ENCODE measurements around the gene FBXO7.

The FBXO7 gene

GRCh38 chr22:32517488-32517887, 42.9 kb downstream of the FBXO7 start:
- H3K4me1 ChIP-seq (ENCODE audit: insufficient read depth, poor library complexity, severe bottlenecking): no peaks in the 10 kb centered on the region
- TF ChIP-seq, protein P1, sequence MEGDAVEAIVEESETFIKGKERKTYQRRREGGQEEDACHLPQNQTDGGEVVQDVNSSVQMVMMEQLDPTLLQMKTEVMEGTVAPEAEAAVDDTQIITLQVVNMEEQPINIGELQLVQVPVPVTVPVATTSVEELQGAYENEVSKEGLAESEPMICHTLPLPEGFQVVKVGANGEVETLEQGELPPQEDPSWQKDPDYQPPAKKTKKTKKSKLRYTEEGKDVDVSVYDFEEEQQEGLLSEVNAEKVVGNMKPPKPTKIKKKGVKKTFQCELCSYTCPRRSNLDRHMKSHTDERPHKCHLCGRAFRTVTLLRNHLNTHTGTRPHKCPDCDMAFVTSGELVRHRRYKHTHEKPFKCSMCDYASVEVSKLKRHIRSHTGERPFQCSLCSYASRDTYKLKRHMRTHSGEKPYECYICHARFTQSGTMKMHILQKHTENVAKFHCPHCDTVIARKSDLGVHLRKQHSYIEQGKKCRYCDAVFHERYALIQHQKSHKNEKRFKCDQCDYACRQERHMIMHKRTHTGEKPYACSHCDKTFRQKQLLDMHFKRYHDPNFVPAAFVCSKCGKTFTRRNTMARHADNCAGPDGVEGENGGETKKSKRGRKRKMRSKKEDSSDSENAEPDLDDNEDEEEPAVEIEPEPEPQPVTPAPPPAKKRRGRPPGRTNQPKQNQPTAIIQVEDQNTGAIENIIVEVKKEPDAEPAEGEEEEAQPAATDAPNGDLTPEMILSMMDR (IDR thresholded peaks at IDR 0.05; ENCODE audit: poor library complexity, severe bottlenecking): no peak
- H3K4me3 ChIP-seq (ENCODE audit: severe bottlenecking): no peak overlapping the region
- no peak for ATAC-seq (ENCODE audit: low read depth)
- no peak for DNase-seq (ENCODE audit: low spot score)
- no peaks in the 10 kb centered on the region for H3K27me3 ChIP-seq (ENCODE audit: insufficient read depth, poor library complexity, severe bottlenecking)
- no peak overlapping the region for H3K27ac ChIP-seq (ENCODE audit: poor library complexity, severe bottlenecking)
- H3K9me3 ChIP-seq (ENCODE audit: severe bottlenecking): no peaks in the 10 kb centered on the region
- no peaks in the 10 kb centered on the region for H3K36me3 ChIP-seq (ENCODE audit: low read depth)

DNA sequence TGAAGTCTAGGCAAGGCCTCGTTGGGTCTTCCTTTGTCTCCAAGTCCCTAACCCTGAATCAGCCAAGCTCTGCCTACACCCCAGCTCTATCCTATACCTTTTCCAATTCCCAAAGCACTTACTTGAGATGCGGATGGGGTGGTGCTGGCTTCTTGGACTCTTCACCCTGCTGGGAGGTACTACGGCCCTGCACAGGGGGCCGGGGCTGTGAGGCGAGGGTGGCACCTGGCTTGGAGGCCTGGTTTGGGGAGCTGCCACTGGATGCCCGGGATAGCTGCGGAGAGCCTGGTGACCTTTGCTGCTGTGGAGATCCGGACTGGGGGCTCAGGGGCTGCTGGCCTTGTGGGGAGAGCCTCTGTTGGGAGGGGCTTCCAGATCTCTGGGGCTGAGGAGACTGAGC, 43.3 kb downstream of the FBXO7 start:
- H3K27ac ChIP-seq (ENCODE audit: poor library complexity, severe bottlenecking): no peak overlapping the region
- ATAC-seq (ENCODE audit: low read depth): no peak
- no peaks in the 10 kb centered on the region for H3K36me3 ChIP-seq (ENCODE audit: low read depth)
- no peak for DNase-seq (ENCODE audit: low spot score)
- H3K9me3 ChIP-seq (ENCODE audit: severe bottlenecking): no peaks in the 10 kb centered on the region
- TF ChIP-seq, protein P1 (IDR thresholded peaks at IDR 0.05; ENCODE audit: poor library complexity, severe bottlenecking): no peak
- no peaks in the 10 kb centered on the region for H3K27me3 ChIP-seq (ENCODE audit: insufficient read depth, poor library complexity, severe bottlenecking)
- no peaks in the 10 kb centered on the region for H3K4me1 ChIP-seq (ENCODE audit: insufficient read depth, poor library complexity, severe bottlenecking)
- H3K4me3 ChIP-seq (ENCODE audit: severe bottlenecking): no peak overlapping the region

- H3K9me3 ChIP-seq (ENCODE audit: severe bottlenecking): no peaks in the 10 kb centered on the region
- no peak overlapping the region for H3K4me3 ChIP-seq (ENCODE audit: severe bottlenecking)
- no peaks in the 10 kb centered on the region for H3K27me3 ChIP-seq (ENCODE audit: insufficient read depth, poor library complexity, severe bottlenecking)
- H3K4me1 ChIP-seq (ENCODE audit: insufficient read depth, poor library complexity, severe bottlenecking): no peaks in the 10 kb centered on the region
- H3K36me3 ChIP-seq (ENCODE audit: low read depth): no peaks in the 10 kb centered on the region
- TF ChIP-seq, protein P1 (IDR thresholded peaks at IDR 0.05; ENCODE audit: poor library complexity, severe bottlenecking): no peak
- DNase-seq (ENCODE audit: low spot score) (no peak), ATAC-seq (ENCODE audit: low read depth) (no peak)
- no peak overlapping the region for H3K27ac ChIP-seq (ENCODE audit: poor library complexity, severe bottlenecking)
Observed at GRCh38 chr22:32518381-32518780, 43.8 kb downstream of the FBXO7 start.

DNA sequence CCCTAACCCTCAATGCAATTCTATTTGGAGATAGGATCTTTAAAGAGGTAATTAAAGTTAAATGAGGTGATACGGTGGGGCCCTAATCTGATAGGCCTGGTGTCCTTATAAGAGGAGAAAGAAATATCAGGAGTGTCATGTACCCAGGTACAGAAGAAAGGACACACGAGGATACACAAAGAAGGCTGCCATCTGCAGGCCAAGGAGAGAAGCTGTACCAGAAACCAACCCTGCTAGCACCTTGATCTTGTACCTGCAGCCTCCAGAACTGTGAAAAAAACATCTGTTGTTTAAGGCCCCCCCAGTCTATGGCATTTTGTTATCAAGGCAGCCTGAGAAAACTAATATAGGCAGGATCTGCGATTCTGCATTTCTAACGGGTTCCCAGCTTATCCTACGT, 44.2 kb downstream of the FBXO7 start:
- TF ChIP-seq, protein P1 (IDR thresholded peaks at IDR 0.05; ENCODE audit: poor library complexity, severe bottlenecking): peak; percentile 39
- DNase-seq (ENCODE audit: low spot score) (no peak), ATAC-seq (ENCODE audit: low read depth) (no peak)
- no peaks in the 10 kb centered on the region for H3K4me1 ChIP-seq (ENCODE audit: insufficient read depth, poor library complexity, severe bottlenecking)
- no peaks in the 10 kb centered on the region for H3K9me3 ChIP-seq (ENCODE audit: severe bottlenecking)
- H3K27ac ChIP-seq (ENCODE audit: poor library complexity, severe bottlenecking): no peak overlapping the region
- H3K36me3 ChIP-seq (ENCODE audit: low read depth): no peaks in the 10 kb centered on the region
- H3K27me3 ChIP-seq (ENCODE audit: insufficient read depth, poor library complexity, severe bottlenecking): no peaks in the 10 kb centered on the region
- no peak overlapping the region for H3K4me3 ChIP-seq (ENCODE audit: severe bottlenecking)

GRCh38 chr22:32520612-32521011, 46.0 kb downstream of the FBXO7 start:
- Histone ChIP-seq H3K27ac (ENCODE audit: poor library complexity, severe bottlenecking) (no peak overlapping the region), H3K4me3 (ENCODE audit: severe bottlenecking) (no peak overlapping the region), H3K36me3 (ENCODE audit: low read depth) (no peaks in the 10 kb centered on the region), H3K4me1 (ENCODE audit: insufficient read depth, poor library complexity, severe bottlenecking) (no peaks in the 10 kb centered on the region), H3K9me3 (ENCODE audit: severe bottlenecking) (no peaks in the 10 kb centered on the region), H3K27me3 (ENCODE audit: insufficient read depth, poor library complexity, severe bottlenecking) (no peaks in the 10 kb centered on the region)
- TF ChIP-seq, protein P1 (IDR thresholded peaks at IDR 0.05; ENCODE audit: poor library complexity, severe bottlenecking): no peak
- ATAC-seq (ENCODE audit: low read depth) (no peak), DNase-seq (ENCODE audit: low spot score) (no peak)
